Esophagus muscularis mucosa (tissue), 3 donors: ENCODE results near the gene FBXO7.

Experiments
- CTCF ChIP-seq, 3 experiments: fragments of 200-600 bp in 2 of 3; fragments of 450-650 bp in 1 of 3; sonication (generic) in 2 of 3; IDR thresholded peaks; one replicate each; pipeline ENCODE4 v1.5.1; 2017 to 2019; ENCODE audit warnings: antibody characterized with exemption in 3 of 3, mild to moderate bottlenecking in 2 of 3, moderate library complexity in 1 of 3
- POLR2A ChIP-seq: fragments of 450-650 bp; IDR thresholded peaks from one replicate; pipeline ENCODE4 v1.6.1; 2017; ENCODE audit warnings: antibody characterized with exemption, moderate library complexity, mild to moderate bottlenecking, low read depth
- POLR2AphosphoS5 ChIP-seq, 2 donors: sonication (generic); formaldehyde crosslinking; IDR thresholded peaks; one replicate each; pipeline ENCODE4 v1.6.1; 2017; ENCODE audit warnings: antibody characterized with exemption in 2 of 2

DNA sequence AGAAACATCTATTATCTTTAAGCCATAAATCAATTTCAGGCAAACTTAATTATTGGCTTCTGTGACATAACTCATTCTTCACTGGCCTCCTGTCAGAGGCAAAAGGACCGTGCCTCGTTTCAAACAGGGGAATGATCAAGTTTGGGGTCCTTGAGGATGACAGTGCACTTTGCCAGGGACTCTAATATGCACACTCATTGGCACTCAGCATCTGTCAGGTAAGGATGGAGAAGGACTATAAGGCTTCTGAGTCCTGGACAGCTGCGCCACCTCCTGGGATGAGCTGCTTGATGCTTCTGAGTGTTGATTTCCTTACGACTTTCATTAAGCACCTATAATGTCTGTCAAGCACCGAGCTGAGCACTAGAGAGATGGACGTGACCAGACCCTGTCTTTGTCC lies 30.5 kb upstream of the FBXO7 start:
- TF ChIP-seq POLR2A (no peak), POLR2AphosphoS5 (IDR thresholded peaks at IDR 0.05) (no peak), CTCF (IDR thresholded peaks at IDR 0.05) (no peak)
